T-helper 1 cell treated with Interleukin-12 subunit alpha and Interleukin-12 subunit beta and Interleukin-4 antibody, amounts not matched to agents 30 ng/mL and 1 ng/mL, for 36 hours (primary cell): Measurements from ENCODE around the gene PPP1R27. TPM values are rescaled to one million over a fixed set of nuclear protein-coding genes. Genes with fewer than 3 reads are reported as not detected.

Experiments
- intact Hi-C: fragments of 100-400 bp; cut with micrococcal nuclease; formaldehyde crosslinking; loops from one replicate; pipeline ENCODE4 v1.15.1; 2024
- total RNA-seq: library from RNA; stranded (reverse); gene quantifications from 2 replicates; pipeline ENCODE4 v1.2.3, GENCODE V29; 2022

The PPP1R27 gene
- total RNA-seq = not detected in 2 replicates

DNA sequence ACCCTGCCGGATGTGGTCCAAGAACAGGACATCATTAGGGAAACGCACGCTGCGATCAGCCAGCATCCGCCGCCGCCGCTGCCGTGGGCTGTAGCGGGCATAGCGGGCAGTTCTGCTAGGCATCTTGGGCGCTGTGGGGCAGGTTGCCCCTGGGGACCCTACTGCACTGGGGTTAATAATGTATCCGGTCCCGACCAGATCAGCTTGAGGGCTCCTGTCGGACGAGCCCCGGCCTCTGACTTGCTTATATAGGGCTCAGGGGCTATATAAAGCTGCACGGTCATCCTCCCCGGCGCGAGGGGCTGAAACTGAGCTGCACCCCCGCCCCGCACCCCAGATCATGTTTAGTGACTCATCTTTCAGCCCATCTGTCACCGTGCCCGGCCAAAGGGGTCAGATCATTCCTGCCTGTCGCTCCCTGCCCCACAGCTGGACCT is at the start of gene PPP1R27:
TSS of gene PPP1R27 (minus strand) at position 220 of the 437 bp plus-strand sequence. CDS start at position 123, 97 bp downstream.
- intact Hi-C loops = loop anchor here (5.0 kb wide), 1 partner anchor 37 kb away; the partner anchor contains the start of gene ARHGDIA

GRCh38 chr17:81884520-81884919 is 49.7 kb upstream of the PPP1R27 start:
- intact Hi-C loops = no loop called here

- intact Hi-C loops = no loop called here
Observed at GRCh38 chr17:81879121-81879520, 44.3 kb upstream of the PPP1R27 start.

- intact Hi-C loops = no loop called here
Observed at GRCh38 chr17:81878294-81878693, 43.4 kb upstream of the PPP1R27 start.

GRCh38 chr17:81877569-81877968 is 42.7 kb upstream of the PPP1R27 start:
- intact Hi-C loops = no loop called here

- intact Hi-C loops = loop anchor here (1.0 to 5.0 kb wide), 5 partner anchors 20 to 361 kb away; partner anchors contain the start of genes ALYREF, ANAPC11, MCRIP1 and PCYT2
Observed at GRCh38 chr17:81871387-81872230, 36.8 kb upstream of the PPP1R27 start.

GRCh38 chr17:81870981-81871386 is 36.1 kb upstream of the PPP1R27 start, which contains the start of gene ARHGDIA:
TSS of gene ARHGDIA (minus strand) at chr17:81871337. CDS start at chr17:81869930, 1,407 bp downstream.
- intact Hi-C loops = loop anchor here (1.0 to 5.0 kb wide), 6 partner anchors 10 to 360 kb away; partner anchors contain the start of genes ALYREF, ANAPC11, MCRIP1 and PCYT2

- intact Hi-C loops = loop anchor here (1.0 to 5.0 kb wide), 4 partner anchors 9 to 360 kb away; partner anchors contain the start of genes MCRIP1 and SIRT7
Observed at GRCh38 chr17:81870131-81870980, 35.5 kb upstream of the PPP1R27 start.

- intact Hi-C loops = loop anchor here (1.0 to 10.0 kb wide), 5 partner anchors 8 to 359 kb away; partner anchors contain the start of genes FAAP100, MCRIP1 and SIRT7
Observed at GRCh38 chr17:81869221-81870130, 34.6 kb upstream of the PPP1R27 start.

GRCh38 chr17:81868674-81869220 is 33.9 kb upstream of the PPP1R27 start:
- intact Hi-C loops = loop anchor here (10.0 kb wide), 1 partner anchor 314 kb away; the partner anchor contains the start of gene FAAP100

DNA sequence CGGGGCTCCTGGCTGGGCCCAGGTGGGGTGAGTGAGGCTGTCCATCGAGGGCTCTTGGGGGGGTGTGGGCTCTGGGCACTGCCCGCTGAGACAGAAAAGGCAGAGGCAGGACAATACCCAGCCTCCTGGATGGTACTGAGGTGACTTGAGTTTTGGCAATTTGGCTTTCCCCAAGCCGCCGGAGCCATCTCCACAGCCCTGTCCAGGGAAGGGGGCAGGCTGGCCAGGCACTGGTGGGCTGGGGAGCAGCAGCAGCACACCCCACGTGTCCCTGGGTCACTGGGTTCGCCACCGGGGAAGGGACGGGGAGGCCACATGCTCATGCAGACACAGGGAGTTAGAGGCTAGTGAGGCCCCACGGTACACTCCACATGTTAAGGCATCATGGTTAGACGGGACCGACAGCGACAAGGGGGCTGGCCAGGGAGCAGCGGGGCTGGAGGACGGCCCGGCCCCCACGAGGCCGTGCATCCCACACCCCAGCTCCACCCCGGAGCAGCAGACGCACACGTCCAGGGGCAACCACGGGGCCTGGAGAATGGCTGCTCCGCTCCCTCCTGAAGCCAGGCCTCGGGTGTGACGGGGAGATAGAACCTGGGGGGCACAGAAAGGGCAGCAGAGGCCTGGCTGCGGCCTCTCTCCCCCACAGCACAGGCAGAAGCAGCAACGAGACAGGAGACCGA is 33.3 kb upstream of the PPP1R27 start:
- intact Hi-C loops = loop anchor here (10.0 kb wide), 1 partner anchor 313 kb away; the partner anchor contains the start of gene FAAP100

DNA sequence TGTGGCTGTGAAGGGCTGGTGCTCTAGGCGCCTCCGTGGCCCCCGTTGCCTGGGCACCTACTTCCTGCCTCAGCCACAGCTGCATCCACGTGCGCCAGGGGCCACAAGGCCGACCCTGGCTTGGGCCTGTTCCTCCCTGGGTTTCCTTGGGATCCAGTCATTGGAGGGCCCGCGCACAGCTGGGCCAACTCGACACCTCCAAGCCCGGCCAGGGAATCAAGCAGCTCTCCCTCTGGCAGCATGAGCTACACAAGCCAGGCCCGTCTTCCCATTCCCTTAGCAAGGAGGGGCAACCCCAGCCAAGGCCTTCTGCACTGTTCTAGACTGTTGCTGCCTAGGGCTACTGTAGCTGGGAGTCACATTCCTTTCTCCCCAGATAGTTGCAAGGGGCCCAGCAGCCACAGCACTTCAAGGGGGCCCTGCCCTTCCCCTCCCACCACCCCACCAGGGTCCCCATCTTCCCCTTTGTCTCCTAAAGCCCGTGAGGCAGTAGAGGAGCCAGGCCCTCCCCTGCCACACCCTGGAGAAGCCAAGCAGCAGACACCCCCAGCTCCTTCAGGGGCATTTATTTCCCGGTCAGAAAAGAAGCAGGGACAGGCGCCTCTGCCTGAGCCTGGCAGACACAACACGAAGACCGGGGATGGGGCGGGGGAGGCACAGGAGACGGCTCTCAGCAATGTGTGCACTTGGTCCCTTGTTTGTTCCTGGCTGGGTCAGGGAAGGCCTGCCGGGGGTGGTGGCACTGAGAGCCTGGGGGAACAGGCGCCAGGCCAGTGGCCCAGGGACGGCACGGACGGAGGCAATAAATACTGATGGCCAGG is 32.5 kb upstream of the PPP1R27 start:
- intact Hi-C loops = loop anchor here (10.0 kb wide), 1 partner anchor 313 kb away; the partner anchor contains the start of gene FAAP100

GRCh38 chr17:81866440-81867169 is 31.8 kb upstream of the PPP1R27 start:
- intact Hi-C loops = loop anchor here (10.0 kb wide), 1 partner anchor 312 kb away; the partner anchor contains the start of gene FAAP100

- intact Hi-C loops = loop anchor here (10.0 kb wide), 1 partner anchor 311 kb away; the partner anchor contains the start of gene FAAP100
Observed at GRCh38 chr17:81865733-81866439, 31.0 kb upstream of the PPP1R27 start.

DNA sequence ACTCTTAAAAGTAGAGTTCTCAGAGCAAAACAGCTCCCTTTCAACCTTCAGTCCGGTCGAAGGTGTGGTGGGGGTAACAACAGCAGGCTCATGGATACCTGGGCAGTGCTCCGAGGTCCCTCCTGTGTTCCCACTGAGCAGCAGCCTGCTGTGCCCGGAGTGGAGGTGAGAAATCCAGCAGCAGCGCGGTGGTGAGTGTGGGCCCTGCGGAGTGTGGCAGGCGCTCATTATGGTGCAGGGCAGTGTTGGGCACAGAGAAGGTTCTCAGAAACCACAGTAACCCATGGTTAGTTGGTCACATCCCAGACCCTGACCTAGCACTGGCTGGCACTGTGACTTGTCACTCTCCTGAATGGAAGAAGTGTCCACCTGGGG is 30.5 kb upstream of the PPP1R27 start:
- intact Hi-C loops = loop anchor here (10.0 kb wide), 1 partner anchor 311 kb away; the partner anchor contains the start of gene FAAP100
